Fibroblast of peridontal ligament (primary cell): Measurements from ENCODE around the gene PODXL.
"Not testable (repeated sequence)": the region's sequence is repeated elsewhere in the genome, so short reads cannot be mapped to it uniquely, and the experiment has no call there.

Source experiments
- DNase-seq: peaks from one replicate; pipeline ENCODE4 v3.0.0-alpha.2; 2010; ENCODE audit errors: extremely low read depth

The PODXL gene

GRCh38 chr7:131538071-131538812, 18.2 kb downstream of the PODXL start:
- no peak for DNase-seq

GRCh38 chr7:131537571-131537978, 18.9 kb downstream of the PODXL start:
- DNase-seq, result peak; percentile 20

DNA sequence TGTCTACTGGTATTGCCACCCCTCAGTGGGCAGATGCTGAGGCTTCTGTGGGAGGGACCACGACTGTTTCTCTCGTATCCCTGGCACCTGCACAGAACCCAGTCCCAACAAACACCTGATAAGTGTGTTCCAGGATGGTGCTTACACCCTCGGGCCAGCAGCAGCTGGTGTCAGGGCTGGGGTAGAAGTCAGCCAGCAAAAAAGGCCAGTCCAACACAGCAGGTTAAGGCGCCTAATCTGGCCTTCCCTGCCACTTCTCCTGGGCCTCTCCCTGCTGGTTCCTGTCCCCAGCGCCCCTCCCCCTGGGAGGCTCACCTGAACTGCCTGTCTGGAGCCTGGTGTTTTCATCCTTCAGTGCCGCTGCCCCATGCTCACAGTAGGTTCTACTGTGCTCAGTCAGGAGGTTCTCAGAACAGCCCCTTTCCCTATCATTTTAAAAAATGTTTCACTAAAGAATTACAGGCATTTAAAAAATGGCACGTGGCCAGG, 20.0 kb downstream of the PODXL start:
- DNase-seq, result no peak

GRCh38 chr7:131533566-131534561, 22.6 kb downstream of the PODXL start:
- no peak for DNase-seq

DNA sequence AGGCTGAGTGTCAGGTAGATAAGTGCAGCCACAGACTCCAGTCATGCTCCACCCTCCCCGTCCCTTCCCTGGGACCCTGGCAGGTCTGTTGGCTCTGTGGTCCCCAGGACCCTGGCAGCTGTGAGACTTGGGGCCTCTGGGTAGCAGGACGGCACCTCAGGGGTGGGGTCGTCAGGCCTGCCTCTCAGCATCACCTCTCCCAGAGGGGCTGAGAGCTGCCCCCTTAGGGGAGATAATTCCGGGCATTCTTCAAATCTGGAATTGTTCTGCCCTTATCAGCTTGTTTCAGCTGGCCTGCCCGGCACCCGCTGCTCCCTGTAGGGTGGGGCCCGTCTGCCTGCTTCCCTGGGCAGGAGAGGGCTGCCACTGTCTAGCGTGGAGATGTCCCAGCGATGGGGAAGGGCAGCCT, 23.3 kb downstream of the PODXL start:
- DNase-seq, result no peak

- no peak for DNase-seq
Observed at GRCh38 chr7:131532570-131533091, 23.8 kb downstream of the PODXL start.

DNA sequence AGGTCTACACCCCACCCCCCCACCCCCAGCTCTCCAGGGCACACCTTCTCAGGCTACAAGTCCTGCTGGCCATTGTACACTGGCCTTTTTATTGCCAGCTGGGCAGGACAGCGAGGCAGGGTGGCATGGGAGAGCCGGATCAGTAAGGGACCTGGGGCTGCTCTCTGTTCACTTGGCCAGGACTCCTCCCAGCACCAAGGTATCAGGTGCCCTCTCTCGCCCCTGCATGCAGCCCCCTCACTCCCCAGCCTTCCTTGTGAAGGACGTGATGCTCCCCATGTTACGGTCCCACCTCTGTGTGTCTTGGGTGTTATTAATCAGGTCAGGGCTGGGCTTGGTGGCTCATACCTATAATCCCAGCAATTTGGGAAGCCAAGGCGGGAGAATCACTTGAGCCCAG, 26.3 kb downstream of the PODXL start:
- no peak for DNase-seq

DNA sequence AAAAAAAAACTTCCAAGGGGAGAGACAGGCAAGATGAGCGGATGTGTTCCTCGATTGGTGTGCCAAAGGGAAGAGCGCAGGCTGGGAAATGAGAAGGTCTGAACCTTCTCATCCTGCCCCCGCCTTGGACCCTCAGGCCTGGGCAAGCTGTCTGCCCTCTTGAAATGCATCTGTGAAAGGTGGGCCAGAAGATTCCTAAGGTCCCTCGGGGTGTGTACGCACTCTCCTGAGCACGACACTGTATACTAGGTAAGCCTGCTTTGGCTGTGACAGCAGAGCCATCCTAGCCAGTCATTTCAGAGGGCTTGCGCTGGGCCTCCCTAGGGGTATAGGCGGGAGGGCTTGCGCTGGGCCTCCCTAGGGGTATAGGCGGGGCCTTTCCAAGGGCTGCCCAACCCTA, 26.8 kb downstream of the PODXL start:
- no peak for DNase-seq

DNA sequence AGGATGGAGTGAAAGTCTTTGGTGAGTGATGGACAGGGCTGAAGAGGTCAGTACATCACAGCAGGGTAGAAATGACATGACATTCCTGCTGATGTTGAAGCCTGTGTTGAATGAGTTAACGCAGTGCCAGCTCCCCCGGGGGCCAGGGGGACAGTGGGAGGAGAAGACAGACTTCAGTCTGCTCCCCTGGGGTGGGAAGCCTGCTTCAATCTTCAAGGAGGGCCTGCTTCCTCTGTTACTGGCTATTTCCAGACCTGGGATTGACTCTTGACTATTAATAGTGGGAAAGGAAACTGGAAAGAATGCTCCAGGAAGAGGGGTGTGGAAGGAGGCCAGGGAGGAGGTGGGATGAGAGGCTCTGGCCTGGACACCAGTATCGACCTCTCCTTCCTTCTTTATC, 27.2 kb downstream of the PODXL start:
- DNase-seq, result no peak

GRCh38 chr7:131527456-131527855, 29.0 kb downstream of the PODXL start:
- no peak for DNase-seq

- no peak for DNase-seq
Observed at GRCh38 chr7:131525820-131526219, 30.6 kb downstream of the PODXL start.

DNA sequence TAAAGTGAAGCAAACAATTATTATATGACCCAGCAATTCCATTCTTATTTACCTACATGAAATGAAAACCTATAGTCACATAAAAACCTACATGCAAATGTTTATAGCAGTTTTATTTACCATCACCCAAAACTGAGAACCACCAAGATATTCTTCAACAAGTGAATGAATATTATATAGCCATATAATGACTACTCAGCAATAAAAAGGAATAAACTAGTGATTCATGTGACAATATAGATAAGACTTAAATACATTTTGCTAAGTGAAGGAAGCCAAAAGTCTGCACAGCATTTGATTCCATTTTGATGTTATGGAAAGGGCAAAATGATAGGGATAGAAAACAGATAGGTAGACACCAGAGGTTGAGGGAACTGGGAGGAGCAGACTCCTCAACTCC, 31.7 kb downstream of the PODXL start:
- no peak for DNase-seq

DNA sequence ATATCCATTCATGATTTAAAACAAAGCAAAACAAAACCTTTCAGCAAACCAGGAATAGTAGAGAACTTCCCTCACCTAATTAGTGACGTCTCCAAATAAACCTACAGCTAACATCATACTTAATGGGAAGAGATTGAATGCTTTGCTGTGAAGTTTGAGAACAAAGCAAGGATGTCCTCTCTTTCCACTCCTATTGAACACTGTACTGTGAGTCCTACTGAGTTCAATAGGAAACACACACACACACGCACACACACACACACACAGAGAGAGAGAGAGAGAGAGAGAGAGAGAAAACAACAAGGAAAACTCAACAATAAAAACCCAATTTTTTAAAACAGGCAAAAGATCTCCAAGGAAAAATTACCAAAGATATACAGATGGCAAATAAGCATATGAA, 32.3 kb downstream of the PODXL start:
- DNase-seq, result no peak

GRCh38 chr7:131522325-131522930, 34.0 kb downstream of the PODXL start:
- peak; percentile 31 for DNase-seq

GRCh38 chr7:131521651-131522163, 34.7 kb downstream of the PODXL start:
- DNase-seq, result no peak

DNA sequence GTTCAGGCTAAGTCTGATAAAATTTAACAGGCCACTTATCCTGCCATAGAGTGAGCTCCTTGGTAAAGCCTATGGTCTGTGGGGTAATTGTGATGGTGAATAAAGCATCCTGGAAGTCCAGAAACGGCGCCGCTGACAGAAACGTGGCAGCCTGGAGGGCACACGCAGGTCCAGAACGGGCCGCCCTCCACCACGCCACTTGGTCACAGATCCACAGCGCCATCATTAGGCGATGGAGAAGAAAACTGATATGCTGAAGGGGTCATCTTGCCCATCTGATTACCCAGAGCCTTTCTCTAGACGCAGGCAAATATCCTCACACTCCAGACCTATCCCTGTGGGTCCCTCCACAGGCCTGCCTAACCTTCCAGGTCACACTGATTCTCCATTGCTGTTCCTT, 37.8 kb downstream of the PODXL start:
- no peak for DNase-seq

- DNase-seq, result no peak
Observed at GRCh38 chr7:131517218-131517923, 39.1 kb downstream of the PODXL start.

- not testable (repeated sequence) for DNase-seq
Observed at GRCh38 chr7:131515471-131515870, 41.0 kb downstream of the PODXL start.

DNA sequence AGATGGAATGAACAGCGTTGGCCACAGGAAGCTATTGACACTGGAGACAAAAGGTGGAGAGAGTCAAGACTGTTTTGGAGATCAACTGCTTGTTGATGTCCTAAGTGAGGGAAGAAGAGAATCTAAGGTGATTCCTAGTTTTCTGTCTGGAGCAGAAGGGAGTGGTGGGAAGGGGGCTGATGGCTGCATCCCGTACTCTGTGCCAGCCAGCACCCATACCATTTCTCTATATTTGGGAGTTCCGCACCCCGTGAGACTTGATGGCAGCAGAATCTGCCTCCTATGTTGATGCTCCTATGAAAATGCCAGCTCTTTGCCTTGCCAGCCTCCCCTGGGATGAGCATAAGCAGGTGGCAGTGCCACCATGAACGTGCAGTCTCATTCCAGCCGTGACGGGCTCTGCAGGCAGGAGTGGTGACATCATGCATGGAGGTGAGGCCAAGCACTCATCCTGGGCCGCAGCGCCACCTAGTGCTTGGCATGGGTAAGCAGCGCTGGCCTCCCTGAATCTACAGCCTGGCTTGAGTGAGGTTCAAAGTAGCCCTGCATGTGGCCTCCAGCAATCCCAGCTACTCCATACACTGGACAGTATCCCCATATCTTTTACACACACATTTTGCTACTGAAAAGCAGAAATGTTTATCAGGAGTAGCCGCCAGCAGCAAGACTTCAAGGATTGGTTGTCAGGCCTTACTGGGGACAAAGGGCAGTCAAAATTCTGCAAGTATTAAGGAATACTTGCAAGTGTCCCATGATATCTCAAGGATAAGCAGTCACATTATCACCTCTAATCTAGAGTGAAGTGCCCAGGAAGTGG, 43.0 kb downstream of the PODXL start:
- peak; percentile 72 for DNase-seq
